Activated CD8-positive, alpha-beta memory T cell treated with anti-CD3 and anti-CD28 coated beads, Interleukin-2, amount 50 U/mL, for 1 hour (primary cell): ENCODE results near the gene MSS51.

ENCODE experiments used
- DNase-seq: peaks from one replicate; pipeline ENCODE4 v3.0.0-alpha.2; 2020; ENCODE audit errors: extremely low read depth

MSS51 gene

DNA sequence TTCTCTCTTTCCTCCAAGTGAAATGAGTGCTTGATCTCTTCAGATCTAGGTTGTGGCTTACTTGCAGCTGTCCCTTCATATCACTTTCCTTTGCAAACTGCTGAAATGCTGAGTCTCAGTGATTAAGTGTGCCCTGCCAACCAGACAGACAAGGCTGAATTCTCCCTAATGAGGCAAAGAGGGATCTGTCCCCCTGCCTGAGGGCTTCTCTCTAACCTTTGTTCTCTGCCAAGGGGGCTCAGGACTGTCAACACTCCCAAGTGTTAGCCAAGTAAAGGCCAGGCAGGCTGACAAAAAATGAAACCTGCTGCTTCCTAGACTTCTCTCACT lies at the start of gene MSS51:
MSS51 (minus strand) TSS at position 24 of the 330 bp plus-strand sequence. CDS start 5,277 bp downstream, outside the sequence.
- DNase-seq = no peak

DNA sequence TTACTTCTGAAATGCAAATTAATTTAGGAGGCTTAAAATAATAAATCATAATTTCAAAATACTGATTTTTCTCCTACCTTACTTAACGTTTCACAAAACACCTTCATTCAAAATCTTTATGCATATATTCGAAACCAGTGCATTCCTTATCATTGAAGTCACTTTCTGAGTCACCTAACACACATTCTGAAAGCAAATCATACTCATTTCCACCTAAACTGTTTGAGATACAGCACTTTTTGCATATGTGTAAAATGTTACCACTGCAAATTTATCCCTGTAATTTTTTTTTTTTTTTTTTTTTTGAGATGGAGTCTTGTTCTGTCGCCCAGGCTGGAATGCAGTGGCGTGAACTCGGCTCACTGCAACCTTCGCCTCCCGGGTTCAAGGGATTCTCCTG lies 46.8 kb upstream of the MSS51 start:
- no peak for DNase-seq

DNA sequence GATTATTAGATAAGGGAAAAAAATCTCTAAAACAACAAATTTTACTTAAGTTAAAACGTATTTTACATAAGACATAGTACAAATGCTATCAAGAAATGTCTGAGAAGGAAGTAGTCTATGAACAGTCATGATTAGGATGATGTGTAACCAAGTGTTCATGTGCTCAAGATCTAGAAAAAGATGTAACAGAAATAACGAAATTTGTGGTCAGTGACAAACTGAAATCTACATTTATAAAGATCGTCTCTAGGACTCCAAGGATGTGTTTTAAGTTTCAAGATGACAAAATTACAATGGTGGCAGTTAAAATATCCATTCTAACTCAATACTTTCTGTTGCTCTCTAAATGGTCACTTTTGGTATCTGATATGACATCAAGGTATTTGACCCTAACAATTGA lies 45.3 kb upstream of the MSS51 start:
- DNase-seq = no peak

DNA sequence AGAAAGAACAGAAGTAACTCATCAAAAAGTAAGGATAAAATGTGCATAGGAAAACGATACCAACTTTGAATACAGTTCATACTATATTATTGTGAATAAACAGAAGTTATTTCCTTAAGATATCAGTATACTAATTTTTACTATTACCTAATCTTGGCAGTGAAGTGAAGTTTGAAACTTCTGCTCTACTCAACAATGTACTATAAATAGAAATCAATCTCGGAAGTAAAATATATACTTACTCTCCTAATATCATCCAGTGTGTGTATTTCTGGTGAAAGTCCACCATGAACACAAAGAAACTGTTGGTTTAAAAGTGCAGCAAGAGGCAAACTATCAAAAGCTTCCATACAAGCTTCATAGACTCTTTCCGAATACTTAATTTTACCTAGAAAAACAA lies 37.9 kb upstream of the MSS51 start:
- no peak for DNase-seq

DNA sequence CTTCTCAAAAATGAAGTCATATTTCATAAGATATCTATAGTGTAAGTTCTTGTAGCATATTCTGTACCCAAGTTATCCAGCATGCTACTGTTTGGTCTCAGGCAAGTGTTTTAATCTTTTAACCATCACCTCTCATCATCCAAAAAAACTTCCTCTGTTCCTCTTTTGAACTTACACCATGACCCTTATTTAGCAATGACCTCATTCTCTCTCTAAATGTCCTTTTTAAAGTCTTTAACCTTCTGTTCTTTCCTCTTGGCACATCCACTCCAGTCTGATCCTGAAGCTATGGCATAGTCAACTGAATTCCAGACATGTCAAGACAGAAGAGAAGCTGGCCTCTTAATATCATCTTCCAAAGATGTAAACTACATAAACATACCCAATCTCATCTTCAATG lies 36.2 kb upstream of the MSS51 start:
- DNase-seq = no peak

DNA sequence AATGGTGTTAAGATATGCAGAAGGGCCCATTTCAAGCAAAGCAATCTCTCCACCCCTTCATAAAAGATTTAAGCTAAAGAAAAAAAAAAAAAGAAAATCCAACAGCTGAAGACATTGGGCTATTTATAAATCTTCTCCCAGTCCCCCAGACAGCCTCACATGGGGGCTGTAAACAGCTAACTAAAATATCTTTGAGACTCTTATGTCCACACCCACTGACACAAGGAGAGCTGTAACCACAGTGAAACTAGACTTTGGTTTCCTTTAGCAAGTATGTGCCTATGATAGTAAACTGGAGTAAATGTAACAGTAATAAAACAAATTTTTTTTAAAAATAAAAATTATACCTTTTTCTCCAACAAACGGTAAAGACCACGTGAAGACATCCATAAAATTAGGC lies 33.8 kb upstream of the MSS51 start:
- no peak for DNase-seq

DNA sequence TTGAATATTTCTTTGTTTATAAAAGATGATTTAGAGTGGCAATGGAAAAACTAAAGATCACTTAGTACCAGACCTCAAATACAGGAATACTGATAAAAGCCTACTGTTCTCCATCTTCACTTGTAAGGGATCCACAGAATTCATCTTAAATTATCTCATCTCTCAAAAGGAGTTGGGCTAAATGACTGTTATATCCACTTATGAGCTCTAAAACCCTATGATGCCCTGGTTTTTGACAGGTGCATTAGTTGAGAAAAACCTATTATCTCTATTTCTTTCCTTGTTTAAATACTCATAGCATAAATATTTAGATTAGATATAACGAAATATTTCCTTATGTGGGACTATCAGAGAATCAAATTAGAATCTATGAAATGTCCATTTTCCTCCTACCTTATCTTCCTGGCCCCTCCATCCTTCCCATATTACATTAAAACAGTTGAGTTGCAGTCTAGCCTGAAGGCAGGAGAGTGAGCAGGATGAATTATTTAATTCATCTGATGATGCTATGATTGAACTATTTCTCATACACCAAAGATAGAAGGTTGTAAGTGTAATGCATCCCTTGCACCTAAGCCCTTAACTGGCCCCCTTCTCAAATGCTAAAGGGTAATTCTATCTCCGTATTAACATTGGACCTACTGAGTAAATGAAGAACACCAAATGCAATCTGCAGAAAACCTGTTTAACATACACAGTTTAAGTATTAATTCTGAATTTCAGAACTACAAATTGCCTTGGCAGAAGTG lies 32.8 kb upstream of the MSS51 start:
- DNase-seq = no peak

DNA sequence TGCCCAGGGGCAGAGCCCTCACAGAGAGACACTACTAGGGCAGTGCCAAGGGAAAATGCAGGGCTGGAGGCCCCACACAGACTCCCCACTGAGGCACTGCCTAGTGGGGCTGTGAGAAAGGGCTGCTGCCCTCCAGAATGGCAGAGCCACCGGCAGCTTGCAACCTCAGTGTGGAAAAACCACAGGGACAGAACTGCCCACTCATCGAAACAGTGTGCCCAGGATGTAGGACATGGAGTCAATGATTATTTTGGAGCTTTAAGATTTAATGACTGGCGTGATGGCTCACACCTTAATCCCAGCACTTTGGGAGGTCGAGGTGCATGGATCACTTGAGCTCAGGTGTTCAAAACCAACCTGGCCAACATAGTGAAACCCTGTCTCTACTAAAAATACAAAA lies 27.5 kb upstream of the MSS51 start:
- no peak for DNase-seq

DNA sequence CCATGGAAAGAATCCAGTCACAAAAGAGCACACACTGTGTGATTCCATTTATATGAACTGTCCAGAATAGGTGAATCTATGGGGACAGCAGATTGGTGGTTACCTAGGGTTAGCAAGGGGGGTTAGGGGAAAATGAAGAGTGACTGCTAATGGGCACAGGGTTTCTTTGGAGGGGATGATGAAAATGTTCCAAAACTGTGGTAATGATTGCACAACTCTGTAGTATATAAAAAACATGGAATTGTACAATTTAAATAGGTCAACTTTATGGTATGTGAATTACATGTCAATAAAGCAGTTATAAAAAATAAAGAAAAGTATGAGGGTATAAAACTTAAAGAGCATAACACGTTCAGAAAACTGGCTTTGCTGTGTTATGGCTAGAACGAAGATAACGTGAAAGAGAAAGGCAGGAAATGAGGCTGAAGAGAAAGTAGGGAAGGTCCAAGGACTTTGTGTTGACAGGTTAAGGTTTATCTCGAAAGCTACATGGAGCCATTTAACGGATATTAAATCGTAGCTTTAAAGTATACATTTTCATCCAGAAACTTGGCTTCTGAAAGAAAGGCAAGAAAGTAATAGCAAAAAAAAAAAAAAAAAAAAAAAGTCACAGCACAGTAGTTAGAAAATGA lies 26.4 kb upstream of the MSS51 start:
- DNase-seq = no peak

DNA sequence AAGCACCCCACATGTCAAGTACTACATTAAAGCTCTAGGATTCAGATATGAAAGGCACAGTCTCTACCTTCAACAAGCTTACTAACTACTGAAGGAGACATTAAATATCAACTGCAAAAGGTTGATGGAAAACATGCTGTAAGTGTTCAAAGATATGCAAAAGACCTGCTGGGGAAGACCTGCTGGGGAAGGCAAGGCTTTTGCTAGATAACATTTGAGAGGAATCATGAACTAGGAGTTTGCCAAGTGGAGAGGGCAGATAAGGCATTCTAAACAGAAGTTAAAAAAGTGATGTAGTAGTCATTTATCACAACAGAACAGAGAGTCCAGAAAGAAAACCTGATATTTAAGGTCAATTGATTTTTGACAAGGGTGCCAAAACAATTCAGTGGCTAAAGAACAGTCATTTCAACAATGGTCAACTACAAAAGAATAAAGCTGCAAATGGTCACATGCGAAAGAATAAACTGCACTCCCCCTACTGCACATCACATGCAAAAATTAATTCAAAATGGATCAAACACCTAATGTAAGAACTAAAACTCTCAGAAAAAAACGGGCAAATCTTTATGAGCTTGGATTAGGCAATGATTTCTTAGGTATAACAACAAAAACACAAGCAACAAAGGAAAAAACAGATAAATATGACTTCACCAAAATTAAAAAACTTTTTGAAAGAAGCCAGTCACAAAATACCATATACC lies 23.0 kb upstream of the MSS51 start:
- DNase-seq = no peak

DNA sequence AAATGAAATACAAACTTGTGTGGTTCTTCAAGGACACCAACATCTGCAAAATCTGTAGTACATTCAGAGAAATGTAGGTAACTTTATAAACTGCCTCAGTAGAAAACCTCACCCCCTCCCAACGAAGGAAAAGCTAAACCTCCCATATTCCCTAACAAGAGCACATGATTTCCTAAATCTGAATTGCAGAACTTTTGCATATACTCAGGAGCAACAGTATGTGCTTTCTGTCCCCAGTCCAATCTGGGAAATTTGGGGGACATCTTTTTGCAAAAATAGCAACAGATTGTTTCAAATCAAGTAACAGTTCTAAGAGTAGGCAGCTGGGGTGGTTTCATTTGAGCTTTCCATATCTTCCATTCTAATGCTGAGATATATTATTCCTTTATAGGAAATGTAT lies 15.8 kb upstream of the MSS51 start:
- DNase-seq = no peak

DNA sequence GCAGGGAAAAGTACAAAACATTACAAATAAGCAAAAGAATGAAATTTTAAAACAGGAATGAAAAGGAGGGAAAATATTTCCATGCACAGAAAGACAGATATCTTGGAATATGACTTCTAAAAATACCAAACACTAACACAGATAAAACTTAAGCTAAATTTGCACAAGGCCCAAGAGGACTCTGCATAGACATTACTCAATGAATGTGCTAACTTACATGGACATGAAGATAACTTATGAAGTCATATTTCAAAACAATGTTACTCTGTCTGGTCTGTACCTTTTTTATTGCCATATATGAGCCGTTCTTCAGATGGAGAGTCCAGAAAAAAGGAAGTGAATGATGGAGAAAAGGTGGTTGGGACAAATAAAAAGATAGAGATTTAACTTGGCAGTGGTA lies 15.0 kb upstream of the MSS51 start:
- DNase-seq = no peak

DNA sequence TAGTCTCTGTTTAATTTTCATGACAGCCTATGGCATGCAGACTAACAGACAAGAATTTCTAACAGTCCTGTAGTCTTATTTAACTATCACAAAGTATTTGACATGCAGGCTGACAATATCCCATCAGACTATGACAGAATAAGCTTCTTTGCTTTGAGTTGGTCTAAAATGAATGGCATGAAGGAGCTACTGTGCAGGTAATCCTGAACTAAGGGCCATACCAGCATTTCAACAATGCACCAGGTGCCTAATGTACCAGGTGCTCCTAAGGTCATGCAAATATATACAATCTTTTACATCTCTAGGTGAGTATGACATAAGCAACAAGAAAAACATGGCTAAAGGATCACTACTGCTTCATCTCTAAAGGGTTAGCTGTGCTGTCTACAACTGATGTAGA lies 13.6 kb upstream of the MSS51 start:
- DNase-seq = no peak

DNA sequence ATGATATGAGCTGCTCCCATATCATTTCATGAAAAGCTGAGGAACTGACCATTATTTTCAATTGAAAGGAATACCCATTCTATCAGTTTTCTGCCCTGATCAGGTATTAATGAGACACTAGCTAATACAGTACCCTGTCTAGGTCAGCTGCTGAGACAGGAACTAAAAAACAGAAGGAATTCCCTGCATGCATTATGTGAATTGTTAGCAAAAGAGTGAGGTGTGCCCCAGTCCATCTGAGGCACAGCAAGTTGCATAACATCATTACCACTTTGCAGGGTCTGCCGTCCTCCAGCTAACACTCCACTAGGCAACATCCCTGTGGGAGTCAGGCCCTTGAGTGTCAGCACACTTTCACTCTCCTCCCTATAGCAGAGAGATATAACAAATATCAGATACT lies 11.1 kb upstream of the MSS51 start:
- no peak for DNase-seq

DNA sequence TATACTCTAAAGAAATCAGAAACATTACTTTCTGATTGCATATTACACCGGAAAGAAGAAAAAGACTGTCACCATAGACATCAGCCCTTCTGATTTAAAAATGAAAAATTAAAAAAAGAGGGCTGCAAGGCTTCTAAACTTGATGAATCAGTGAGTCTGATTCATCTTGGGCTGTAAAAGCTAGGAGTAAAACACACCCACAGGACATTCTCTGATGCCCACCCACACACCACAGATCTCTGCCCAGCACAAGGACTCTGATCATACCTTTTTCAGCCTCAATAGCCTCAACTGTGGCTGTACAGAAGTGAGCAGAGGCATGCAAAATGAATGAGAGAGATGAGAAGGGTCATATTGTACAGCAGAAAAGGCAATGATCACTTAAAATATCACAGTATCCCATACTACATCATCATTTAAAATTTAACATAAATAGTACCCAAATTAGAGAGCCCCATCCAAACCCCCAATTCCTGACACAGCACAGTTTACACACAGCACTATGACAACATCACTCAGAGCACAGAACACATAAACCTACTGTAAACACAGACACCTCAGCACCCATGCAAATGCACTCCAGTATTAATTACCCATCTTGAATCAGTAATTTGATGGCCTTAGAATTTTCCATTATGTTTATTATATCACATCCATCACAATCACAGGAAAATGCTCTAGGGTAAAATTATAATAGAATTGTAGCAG lies 6.4 kb upstream of the MSS51 start:
- no peak for DNase-seq

DNA sequence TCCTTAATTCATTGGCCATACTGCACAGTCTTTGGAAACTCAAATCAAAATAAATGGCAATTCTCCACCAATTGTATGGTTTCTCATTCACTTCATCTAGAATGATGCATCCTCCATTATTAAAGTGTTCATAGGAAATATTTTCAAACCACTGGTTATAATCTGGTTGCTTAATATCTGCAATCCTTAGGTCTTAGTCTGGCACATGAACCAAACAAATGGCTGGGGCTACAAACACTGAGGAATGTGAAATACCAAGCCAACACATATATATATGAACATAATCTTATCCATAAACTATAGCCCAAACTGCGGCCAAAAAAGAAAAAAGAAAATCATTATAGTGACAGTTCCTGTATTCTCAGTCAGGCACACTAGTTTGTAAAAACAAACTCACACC lies 5.7 kb upstream of the MSS51 start:
- DNase-seq = no peak

DNA sequence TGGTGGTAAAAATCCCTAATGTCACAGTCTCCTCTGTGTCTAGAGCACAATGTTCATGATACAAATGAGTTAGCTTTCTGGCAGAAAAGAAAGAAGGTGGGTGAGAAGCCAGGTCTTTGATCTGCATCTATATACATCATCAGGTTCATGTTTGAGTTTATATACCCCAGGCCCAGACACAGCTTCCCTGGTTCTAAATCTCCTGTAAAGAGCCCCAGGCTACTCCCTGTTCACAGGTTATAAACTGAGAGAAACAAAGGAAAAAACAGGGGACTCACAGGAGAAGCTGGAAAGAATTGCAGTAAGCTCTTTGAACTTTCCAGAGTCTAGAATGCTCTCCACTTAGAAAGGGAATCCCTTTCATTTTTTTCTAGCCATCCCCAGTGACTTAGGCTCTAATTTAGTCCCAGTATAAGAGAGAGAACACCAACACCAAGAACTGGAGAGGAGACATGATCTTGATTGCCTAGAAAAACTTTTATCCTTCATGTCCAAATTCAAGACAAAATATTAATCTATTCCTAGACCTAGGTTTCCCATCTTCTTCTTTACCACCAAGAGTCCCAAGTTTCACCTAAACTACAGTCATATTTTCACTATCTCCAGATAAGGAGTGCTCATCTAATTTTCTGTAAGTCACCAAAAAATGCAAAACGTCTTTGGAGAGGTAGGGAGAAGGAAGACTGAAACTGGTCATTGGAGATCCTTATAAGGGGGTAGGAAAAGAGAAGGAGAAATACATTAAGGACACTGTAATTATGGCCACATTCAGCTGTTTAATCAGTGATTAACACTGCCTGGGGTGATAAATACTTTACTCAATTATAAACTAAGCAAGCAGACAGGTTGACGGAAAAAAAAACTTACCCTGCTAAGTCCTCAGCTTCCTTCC lies 469 bp downstream of the MSS51 start:
- no peak for DNase-seq

DNA sequence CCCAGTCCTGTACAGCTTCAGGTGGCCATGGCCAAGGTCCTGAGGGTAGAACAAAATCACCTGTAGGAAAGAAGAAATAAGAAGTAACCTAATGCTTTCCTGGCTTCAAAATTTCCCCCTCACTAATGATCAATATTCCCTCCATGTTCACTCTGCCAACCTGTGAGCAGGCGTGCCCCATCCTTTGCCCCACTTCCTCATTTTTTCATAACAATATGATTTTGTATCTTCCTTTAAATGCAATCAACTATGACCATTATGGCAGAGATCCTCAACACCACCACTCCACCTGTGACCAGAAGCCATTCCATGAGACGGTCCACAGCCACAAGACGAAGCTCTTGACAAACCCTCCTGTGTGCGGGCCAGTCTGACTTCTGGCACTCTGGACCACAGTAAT lies 7.0 kb downstream of the MSS51 start:
- DNase-seq = no peak

DNA sequence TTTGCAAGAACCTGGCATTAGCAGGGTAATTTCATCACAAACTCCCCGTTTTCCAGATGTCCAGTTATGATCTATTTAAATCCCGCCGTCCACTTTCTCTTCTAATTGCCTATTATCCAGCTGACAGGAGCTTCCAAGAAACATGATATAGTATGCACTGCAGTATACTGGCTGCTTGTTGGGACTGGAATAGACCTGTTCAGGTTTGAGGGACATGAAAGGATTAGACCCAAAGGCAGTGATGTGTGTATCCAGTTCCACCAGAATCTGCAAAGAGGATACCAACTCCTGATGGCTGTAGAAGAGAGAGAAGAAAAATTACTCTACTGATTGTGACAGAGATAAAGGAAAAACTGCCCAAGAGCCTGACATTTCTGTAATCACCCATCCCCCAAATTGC lies 8.9 kb downstream of the MSS51 start:
- no peak for DNase-seq

DNA sequence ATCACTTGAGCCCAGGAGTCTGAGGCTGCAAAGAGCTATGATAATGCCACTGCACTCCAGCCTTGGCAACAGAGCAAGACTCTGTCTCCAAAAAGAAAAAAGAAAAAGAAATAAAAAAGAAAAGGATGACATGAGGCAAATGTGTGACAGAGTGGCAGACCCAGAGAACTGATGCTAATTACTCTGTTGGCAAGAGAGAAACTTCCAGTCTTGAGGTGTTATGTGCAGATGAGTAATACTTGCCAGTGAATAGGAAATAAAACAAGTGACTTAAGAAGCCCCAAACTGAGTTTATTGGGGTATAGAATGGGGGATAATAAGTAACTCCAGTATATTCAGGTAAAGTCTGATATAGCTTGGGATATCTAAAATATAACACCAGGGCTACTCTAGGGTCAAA lies 10.1 kb downstream of the MSS51 start:
- DNase-seq = no peak

DNA sequence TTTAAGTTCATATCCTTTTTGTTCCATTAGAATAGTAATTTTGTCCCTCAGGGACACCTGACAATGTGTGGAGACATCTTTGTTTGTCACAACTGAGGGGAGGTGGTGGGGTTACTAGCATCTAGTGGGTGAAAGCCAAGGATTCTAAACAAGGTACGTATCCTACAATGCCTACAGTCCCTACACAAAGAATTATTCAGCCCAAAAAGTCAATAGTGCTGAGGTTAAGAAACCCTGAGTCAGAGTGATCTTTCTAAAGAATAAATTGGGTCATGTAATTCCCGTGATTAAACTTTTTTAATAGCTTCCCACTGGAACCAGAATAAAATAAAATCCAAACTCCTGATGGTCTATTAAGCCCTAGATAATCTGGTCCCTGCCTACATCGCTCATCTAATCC lies 16.8 kb downstream of the MSS51 start:
- DNase-seq = no peak
